CD4-positive, alpha-beta memory T cell (primary cell): ENCODE measurements around the gene LRRN3. TPM values are rescaled to one million over a fixed set of nuclear protein-coding genes. Genes with fewer than 3 reads are reported as not detected.

ENCODE experiments used
- CTCF ChIA-PET: fragments of 350-600 bp; sonication (Branson Sonifier 250); formaldehyde crosslinking; loops from one replicate; lab custom pipeline; 2021; ENCODE audit warnings: inconsistent platforms; ENCODE audit not compliant: partially characterized antibody; lab: Charles Lee
- POLR2A ChIA-PET: fragments of 350-600 bp; sonication (Branson Sonifier 250); formaldehyde crosslinking; loops from one replicate; lab custom pipeline; 2021; ENCODE audit not compliant: partially characterized antibody; lab: Charles Lee
- DNase-seq, 5 donors: peaks; one replicate each; pipeline versions ENCODE4 v3.0.0 to v3.0.0-alpha.2; 2020 to 2022; ENCODE audit warnings: mixed read lengths in 1 of 5
- H3K27ac ChIP-seq: one replicate; pipeline ENCODE4 v1.7.0; 2013; ENCODE audit warnings: low read depth, low read length
- H3K27me3 ChIP-seq: 2 replicates; pipeline ENCODE4 v1.7.0; 2013; ENCODE audit warnings: mild to moderate bottlenecking, low read length, moderate library complexity; ENCODE audit not compliant: insufficient read depth
- H3K36me3 ChIP-seq: 2 replicates; pipeline ENCODE4 v1.7.0; 2013; ENCODE audit warnings: mild to moderate bottlenecking, low read length, moderate library complexity; ENCODE audit not compliant: insufficient read depth
- H3K4me1 ChIP-seq: 2 replicates; pipeline ENCODE4 v1.7.0; 2013; ENCODE audit warnings: mild to moderate bottlenecking, low read length, moderate library complexity; ENCODE audit not compliant: insufficient read depth
- H3K4me3 ChIP-seq, 2 donors: one replicate each; pipeline ENCODE4 v1.7.0; 2013; ENCODE audit warnings: low read length in 2 of 2, mild to moderate bottlenecking in 1 of 2
- H3K9me3 ChIP-seq, 2 donors: one replicate each; pipeline ENCODE4 v1.7.0; 2013; ENCODE audit warnings: low read length in 2 of 2, control low read depth in 1 of 2; ENCODE audit not compliant: control insufficient read depth in 1 of 2
- H3K27ac Mint-ChIP-seq, 7 donors: one replicate each; pipeline ENCODE4 v1.8.0; 2020 to 2021; ENCODE audit warnings: mixed read lengths in 7 of 7, mild to moderate bottlenecking in 6 of 7, inconsistent platforms in 3 of 7, moderate library complexity in 3 of 7
- H3K27me3 Mint-ChIP-seq, 2 donors: one replicate each; pipeline ENCODE4 v1.8.0; 2020 to 2021; ENCODE audit warnings: mixed read lengths in 2 of 2
- H3K36me3 Mint-ChIP-seq, 2 donors: one replicate each; pipeline ENCODE4 v1.8.0; 2020 to 2021; ENCODE audit warnings: mixed read lengths in 2 of 2, inconsistent platforms in 1 of 2, mild to moderate bottlenecking in 1 of 2
- H3K4me1 Mint-ChIP-seq, 4 donors: one replicate each; pipeline ENCODE4 v1.8.0; 2020 to 2021; ENCODE audit warnings: mixed read lengths in 4 of 4, mild to moderate bottlenecking in 1 of 4
- H3K4me3 Mint-ChIP-seq, 8 donors: one replicate each; pipeline ENCODE4 v1.8.0; 2020 to 2021; ENCODE audit warnings: mixed read lengths in 8 of 8, mild to moderate bottlenecking in 7 of 8, moderate library complexity in 6 of 8, inconsistent platforms in 3 of 8
- H3K9me3 Mint-ChIP-seq, 8 donors: one replicate each; pipeline ENCODE4 v1.8.0; 2020 to 2021; ENCODE audit warnings: mixed read lengths in 8 of 8, mild to moderate bottlenecking in 5 of 8, inconsistent platforms in 3 of 8, moderate library complexity in 1 of 8
- intact Hi-C: fragments of 100-400 bp; cut with micrococcal nuclease; formaldehyde crosslinking; loops from one replicate; pipeline ENCODE4 v1.15.1; 2023
- polyA plus RNA-seq, 2 donors: library from polyadenylated mRNA; unstranded; fragments of 300-500 nt; fragmentation: Illumina TruSeq; gene quantifications; one replicate each; pipeline ENCODE4 v1.2.3, GENCODE V29; 2021
- total RNA-seq, 2 experiments: library from RNA; stranded (reverse); gene quantifications; one replicate each; pipeline ENCODE4 v1.2.3, GENCODE V29; 2021

The LRRN3 gene
- total and polyA plus RNA-seq, 4 experiments from 2014 or later = 10.8 to 42.7 (median 27.2) TPM

DNA sequence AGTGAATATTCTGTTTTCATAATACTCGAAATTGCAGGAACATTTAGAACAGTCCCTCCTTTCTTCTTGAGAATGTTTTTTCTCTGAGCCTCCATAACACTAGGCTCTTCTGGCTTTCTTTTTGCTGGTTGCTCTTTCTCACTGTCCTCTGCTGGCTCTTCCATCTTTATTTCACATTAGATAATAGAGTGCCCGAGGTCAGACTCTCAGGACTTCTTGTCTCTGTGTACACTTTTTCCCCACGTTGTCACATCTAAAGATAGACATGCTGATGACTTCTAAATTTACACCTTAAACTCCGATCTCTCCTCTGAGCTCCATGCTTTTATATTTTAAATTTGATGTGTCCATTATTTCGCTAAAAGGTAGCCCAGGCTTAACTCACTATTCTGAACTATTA, 15.4 kb upstream of the LRRN3 start:
- Mint-ChIP-seq H3K4me1 (peaks cover 13 to 30% (median 17%) of the 10 kb centered on the region in 4 donors), H3K4me3 (no peak overlapping the region), H3K36me3 (no peaks in the 10 kb centered on the region), H3K27me3 (no peaks in the 10 kb centered on the region), H3K27ac (no peak overlapping the region), H3K9me3 (no peaks in the 10 kb centered on the region)
- Histone ChIP-seq H3K36me3 (no peaks in the 10 kb centered on the region), H3K27me3 (no peaks in the 10 kb centered on the region), H3K4me3 (no peak overlapping the region), H3K4me1 (peaks cover 23% of the 10 kb centered on the region), H3K9me3 (no peaks in the 10 kb centered on the region), H3K27ac (no peak overlapping the region)
- ChIA-PET CTCF (interaction anchor here (1.8 kb wide), 2 partner anchors 8 to 15 kb away, joined by 4 to 7 read pairs; partner anchors contain the start of gene LRRN3), POLR2A (no interaction called here)
- DNase-seq = no peak
- intact Hi-C loops = no loop called here

GRCh38 chr7:111076205-111076604, 14.7 kb upstream of the LRRN3 start:
- intact Hi-C loops = no loop called here
- Mint-ChIP-seq H3K27ac (no peak overlapping the region), H3K4me3 (no peak overlapping the region), H3K9me3 (no peaks in the 10 kb centered on the region), H3K36me3 (no peaks in the 10 kb centered on the region), H3K27me3 (no peaks in the 10 kb centered on the region), H3K4me1 (peaks cover 14 to 34% (median 18%) of the 10 kb centered on the region in 4 donors)
- Histone ChIP-seq H3K36me3 (no peaks in the 10 kb centered on the region), H3K9me3 (no peaks in the 10 kb centered on the region), H3K4me1 (peaks cover 31% of the 10 kb centered on the region), H3K27me3 (no peaks in the 10 kb centered on the region), H3K4me3 (no peak overlapping the region), H3K27ac (no peak overlapping the region)
- no peak for DNase-seq
- POLR2A ChIA-PET = no interaction called here
- CTCF ChIA-PET = interaction anchor here (1.1 to 1.8 kb wide), 2 partner anchors 15 to 16 kb away, joined by 3 to 4 read pairs; partner anchors contain the start of gene LRRN3

DNA sequence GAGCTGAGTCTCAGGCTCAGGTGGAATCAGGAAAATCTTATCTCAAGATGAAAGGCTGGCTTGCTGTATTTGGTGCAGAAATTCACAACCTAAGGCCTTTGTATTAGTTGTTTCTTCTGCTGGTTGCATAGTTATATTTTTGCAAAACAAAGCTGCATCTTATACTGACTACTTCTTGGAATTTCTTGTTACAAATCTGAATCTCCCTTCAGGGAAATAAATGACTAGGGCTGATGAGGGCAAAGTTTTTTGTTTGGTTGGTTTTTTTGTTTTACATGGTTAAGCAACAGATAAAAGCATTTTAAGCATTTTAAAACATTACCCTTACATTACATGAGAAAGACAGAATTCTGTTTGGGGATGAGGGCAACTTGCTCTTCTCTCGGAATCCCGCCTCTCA, 13.9 kb upstream of the LRRN3 start:
- no peaks in the 10 kb centered on the region for H3K36me3 ChIP-seq
- Mint-ChIP-seq H3K27me3 (no peaks in the 10 kb centered on the region), H3K9me3 (no peaks in the 10 kb centered on the region), H3K4me3 (no peak overlapping the region), H3K36me3 (no peaks in the 10 kb centered on the region), H3K4me1 (peaks cover 19 to 37% (median 25%) of the 10 kb centered on the region in 4 donors), H3K27ac (no peak overlapping the region)
- no peak for DNase-seq
- H3K27me3 ChIP-seq = no peaks in the 10 kb centered on the region
- peaks cover 38% of the 10 kb centered on the region for H3K4me1 ChIP-seq
- no peak overlapping the region for H3K4me3 ChIP-seq
- CTCF ChIA-PET = interaction anchor here (1.1 to 1.8 kb wide), 2 partner anchors 14 to 15 kb away, joined by 3 to 4 read pairs; partner anchors contain the start of gene LRRN3
- no peaks in the 10 kb centered on the region for H3K9me3 ChIP-seq
- POLR2A ChIA-PET = no interaction called here
- no peak overlapping the region for H3K27ac ChIP-seq
- intact Hi-C loops = no loop called here

DNA sequence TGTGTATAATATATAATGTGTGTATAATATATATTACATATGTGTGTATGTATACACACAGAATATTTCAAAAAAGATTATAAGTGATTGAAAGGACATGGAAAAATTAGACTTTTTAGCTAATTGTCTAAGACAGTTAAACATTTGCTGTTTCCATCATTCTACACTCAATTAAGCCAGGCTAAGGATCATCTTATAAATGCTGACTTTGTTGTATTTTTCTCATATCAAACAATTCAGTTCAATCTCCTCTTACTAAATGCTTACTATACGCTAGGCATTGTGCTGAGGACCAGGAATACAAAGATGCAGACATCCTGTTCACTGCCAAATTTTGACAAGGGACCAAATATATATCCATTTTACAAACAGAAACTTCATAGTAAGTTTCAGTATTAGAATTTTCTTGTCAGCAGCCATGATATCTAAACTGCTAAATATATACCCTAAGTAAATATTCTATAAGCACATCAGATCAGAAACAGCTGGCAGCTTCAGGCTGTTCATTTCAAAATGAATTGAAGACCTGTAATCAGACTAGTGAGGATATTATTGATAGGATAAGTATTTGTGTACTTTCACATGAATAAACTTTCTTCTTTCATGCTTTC, 10.3 kb upstream of the LRRN3 start:
- H3K4me1 ChIP-seq = peaks cover 60% of the 10 kb centered on the region
- no peak overlapping the region for H3K4me3 ChIP-seq

DNA sequence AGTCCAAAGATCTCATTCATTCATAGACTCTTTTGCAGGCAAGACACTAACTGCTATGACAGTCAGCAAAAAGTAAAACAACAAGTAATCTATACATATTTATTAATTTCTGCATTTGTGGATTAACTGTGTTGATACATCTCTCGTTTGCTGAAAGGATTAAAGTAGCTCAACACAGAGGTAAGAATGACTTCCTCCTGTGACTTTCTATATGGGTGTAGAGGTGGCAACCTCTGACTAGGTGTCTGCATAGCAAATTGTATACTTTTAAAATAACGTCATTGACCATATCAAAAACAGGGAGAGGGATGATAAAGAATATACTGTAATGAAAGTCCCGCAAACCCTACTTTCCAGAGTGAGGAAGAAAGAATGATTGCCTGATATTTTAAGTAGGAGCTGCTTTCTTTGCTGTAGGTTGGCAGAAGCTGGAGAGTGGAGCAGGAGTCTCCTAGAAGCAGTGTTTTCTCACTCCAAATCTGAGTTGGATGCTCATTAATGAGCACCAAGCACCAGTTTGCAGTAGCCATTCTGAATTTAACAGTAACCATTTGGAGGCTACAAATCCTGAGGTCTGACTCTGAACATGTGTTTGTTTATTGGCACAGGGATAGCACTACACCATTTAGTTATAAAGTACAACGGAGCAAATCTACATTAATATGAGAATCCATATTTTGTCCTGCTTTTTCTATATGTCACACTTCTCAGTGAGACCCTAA, 9.2 kb upstream of the LRRN3 start:
- no peaks in the 10 kb centered on the region for H3K9me3 Mint-ChIP-seq

More for the DNA sequence above, 10.3 kb upstream of the LRRN3 start:
- no peak overlapping the region for H3K27ac Mint-ChIP-seq
- H3K4me1 Mint-ChIP-seq = peaks cover 33 to 47% (median 38%) of the 10 kb centered on the region in 4 donors
- H3K27me3 Mint-ChIP-seq = no peaks in the 10 kb centered on the region
- DNase-seq = no peak
- no peaks in the 10 kb centered on the region for H3K36me3 Mint-ChIP-seq
- ChIA-PET POLR2A (interaction anchor here (1.6 kb wide), 1 partner anchor 19 kb away, joined by 4 read pairs; no protein-coding TSS in a partner anchor), CTCF (no interaction called here)
- H3K9me3 Mint-ChIP-seq = no peaks in the 10 kb centered on the region
- Histone ChIP-seq H3K36me3 (no peaks in the 10 kb centered on the region), H3K27ac (no peak overlapping the region), H3K9me3 (no peaks in the 10 kb centered on the region), H3K27me3 (no peaks in the 10 kb centered on the region)
- intact Hi-C loops = no loop called here
- no peak overlapping the region for H3K4me3 Mint-ChIP-seq

DNA sequence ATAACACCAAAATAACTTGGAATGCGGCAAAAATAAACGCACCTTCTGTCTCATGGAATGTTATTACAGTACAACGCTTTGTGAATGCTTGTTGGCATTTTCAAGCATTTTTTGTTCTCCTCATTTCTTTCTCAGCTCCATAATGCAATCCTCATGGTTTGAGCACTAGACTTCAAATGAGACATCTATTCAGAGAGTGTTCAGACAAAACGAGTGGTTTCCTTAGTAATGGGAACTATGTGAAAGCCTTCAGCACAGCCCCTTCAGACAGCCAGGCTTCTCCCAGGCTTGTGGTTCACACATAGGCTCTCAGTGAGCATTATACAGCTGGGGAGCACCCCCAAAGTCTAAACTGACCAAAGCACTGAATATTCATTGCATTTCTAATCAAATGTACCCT, 8.6 kb upstream of the LRRN3 start:
- peaks cover 48% of the 10 kb centered on the region for H3K4me1 ChIP-seq

More for the DNA sequence above, 9.2 kb upstream of the LRRN3 start:
- Histone ChIP-seq H3K27ac (no peak overlapping the region), H3K36me3 (no peaks in the 10 kb centered on the region), H3K4me1 (peaks cover 54% of the 10 kb centered on the region), H3K4me3 (no peak overlapping the region), H3K9me3 (no peaks in the 10 kb centered on the region), H3K27me3 (no peaks in the 10 kb centered on the region)
- Mint-ChIP-seq H3K36me3 (no peaks in the 10 kb centered on the region), H3K27ac (peak overlapping the region; percentile 13 to 80 (median 43)), H3K27me3 (no peaks in the 10 kb centered on the region), H3K4me1 (peaks cover 36 to 46% (median 39%) of the 10 kb centered on the region in 4 donors), H3K4me3 (peak overlapping the region in 6 of 8 donors; percentile 2 to 55 (median 38))
- DNase-seq = no peak
- ChIA-PET POLR2A (interaction anchor here (1.2 to 3.3 kb wide), 3 partner anchors 17 to 57 kb away, joined by 4 to 18 read pairs (median 4); no protein-coding TSS in a partner anchor), CTCF (interaction anchor here (1.2 kb wide), 1 partner anchor 17 kb away, joined by 3 read pairs; no protein-coding TSS in a partner anchor)
- intact Hi-C loops = loop anchor here (2.0 kb wide), 2 partner anchors 57 to 69 kb away; no protein-coding TSS in a partner anchor

More for the DNA sequence above, 8.6 kb upstream of the LRRN3 start:
- intact Hi-C loops = loop anchor here (2.0 kb wide), 2 partner anchors 58 to 70 kb away; no protein-coding TSS in a partner anchor
- CTCF ChIA-PET = interaction anchor here (1.2 to 1.3 kb wide), 2 partner anchors 16 to 17 kb away, joined by 3 to 12 read pairs; no protein-coding TSS in a partner anchor
- H3K27me3 ChIP-seq = no peaks in the 10 kb centered on the region
- POLR2A ChIA-PET = interaction anchor here (1.2 to 3.3 kb wide), 4 partner anchors 54 to 82 kb away, joined by 3 to 18 read pairs (median 4); no protein-coding TSS in a partner anchor
- H3K9me3 ChIP-seq = no peaks in the 10 kb centered on the region
- peaks cover 36 to 46% (median 39%) of the 10 kb centered on the region in 4 donors for H3K4me1 Mint-ChIP-seq
- peak overlapping the region in 5 of 8 donors; percentile 4 to 57 (median 33) for H3K4me3 Mint-ChIP-seq
- no peaks in the 10 kb centered on the region for H3K9me3 Mint-ChIP-seq
- H3K36me3 Mint-ChIP-seq = no peaks in the 10 kb centered on the region
- H3K27ac ChIP-seq = peak overlapping the region; percentile 13
- H3K27me3 Mint-ChIP-seq = no peaks in the 10 kb centered on the region
- H3K36me3 ChIP-seq = no peaks in the 10 kb centered on the region
- DNase-seq = no peak
- peak overlapping the region; percentile 47 to 87 (median 78) for H3K27ac Mint-ChIP-seq
- H3K4me3 ChIP-seq = no peak overlapping the region
